Activated naive CD4-positive, alpha-beta T cell treated with anti-CD3 and anti-CD28 coated beads, Interleukin-2, amount 50 U/mL, for 72 hours (primary cell): ENCODE data around the gene DAB1. TPM values are rescaled to one million over a fixed set of nuclear protein-coding genes. Genes with fewer than 3 reads are reported as not detected.
A peak's percentile ranks its signal among the peaks of the same experiment; 100 is the strongest.

Experiments
- ATAC-seq, 2 donors: fragments of 150-1000 bp; cut with Tn5 transposase; 2 replicates each; pipeline ENCODE4 v1.10.0; 2021; ENCODE audit warnings: mild to moderate bottlenecking in 2 of 2, moderate library complexity in 2 of 2
- DNase-seq, 2 donors: peaks; one replicate each; pipeline ENCODE4 v3.0.0; 2021 to 2022; ENCODE audit warnings: low spot score in 2 of 2
- H3K27ac Mint-ChIP-seq, 2 donors: one replicate each; pipeline ENCODE4 v1.8.0; 2022; ENCODE audit warnings: mild to moderate bottlenecking in 2 of 2, mixed read lengths in 2 of 2
- H3K36me3 Mint-ChIP-seq, 2 donors: one replicate each; pipeline ENCODE4 v1.8.0; 2022; ENCODE audit warnings: mixed read lengths in 2 of 2
- H3K9me3 Mint-ChIP-seq, 2 donors: one replicate each; pipeline ENCODE4 v1.8.0; 2022; ENCODE audit warnings: mixed read lengths in 2 of 2
- total RNA-seq, 2 donors: library from RNA; stranded (reverse); gene quantifications; one replicate each; pipeline ENCODE4 v1.2.3, GENCODE V29; 2022

Gene DAB1
- under 1 TPM in 1 of 2 donors, not detected in 1; 0.14 TPM for total RNA-seq

- DNase-seq (no peak), ATAC-seq (peak in 1 of 2 donors; percentile 67)
- H3K9me3 Mint-ChIP-seq, result peaks cover 0 to 4% of the 10 kb centered on the region in 2 donors
- H3K36me3 Mint-ChIP-seq, result peaks cover 0 to 29% of the 10 kb centered on the region in 2 donors
- no peak within 1 kb of the TSS for H3K27ac Mint-ChIP-seq
Measured at GRCh38 chr1:57423656-57424211, at the start of gene DAB1. Gene DAB1, minus strand, starts transcription at chr1:57424060. Its CDS starts 133,030 bp downstream, at chr1:57291030.

- ATAC-seq (no peak), DNase-seq (no peak)
- H3K36me3 Mint-ChIP-seq, result no peaks in the 10 kb centered on the region
- peaks cover 0 to 4% of the 10 kb centered on the region in 2 donors for H3K9me3 Mint-ChIP-seq
- no peak overlapping the region for H3K27ac Mint-ChIP-seq
Measured at GRCh38 chr1:57473448-57473847, 49.6 kb upstream of the DAB1 start.

- H3K9me3 Mint-ChIP-seq, result peaks cover 0 to 8% of the 10 kb centered on the region in 2 donors
- H3K27ac Mint-ChIP-seq, result no peak overlapping the region
- DNase-seq, result no peak
- no peaks in the 10 kb centered on the region for H3K36me3 Mint-ChIP-seq
- no peak for ATAC-seq
Measured at GRCh38 chr1:57471995-57472394, 48.1 kb upstream of the DAB1 start.

GRCh38 chr1:57470036-57470435 is 46.2 kb upstream of the DAB1 start:
- Mint-ChIP-seq H3K27ac (no peak overlapping the region), H3K9me3 (peaks cover 0 to 8% of the 10 kb centered on the region in 2 donors), H3K36me3 (no peaks in the 10 kb centered on the region)
- DNase-seq (no peak), ATAC-seq (no peak)

GRCh38 chr1:57468641-57469523 is 45.0 kb upstream of the DAB1 start:
- ATAC-seq (no peak), DNase-seq (no peak)
- no peaks in the 10 kb centered on the region for H3K36me3 Mint-ChIP-seq

GRCh38 chr1:57467830-57468229 is 44.0 kb upstream of the DAB1 start:
- H3K27ac Mint-ChIP-seq, result no peak overlapping the region
- ATAC-seq, result no peak
- H3K9me3 Mint-ChIP-seq, result peaks cover 0 to 8% of the 10 kb centered on the region in 2 donors

More at GRCh38 chr1:57468641-57469523, 45.0 kb upstream of the DAB1 start:
- Mint-ChIP-seq H3K27ac (no peak overlapping the region), H3K9me3 (peaks cover 0 to 8% of the 10 kb centered on the region in 2 donors)

GRCh38 chr1:57464756-57465155 is 40.9 kb upstream of the DAB1 start:
- no peak overlapping the region for H3K27ac Mint-ChIP-seq
- no peak for DNase-seq
- no peak for ATAC-seq
- no peaks in the 10 kb centered on the region for H3K36me3 Mint-ChIP-seq
- H3K9me3 Mint-ChIP-seq, result peaks cover 0 to 7% of the 10 kb centered on the region in 2 donors

More at GRCh38 chr1:57467830-57468229, 44.0 kb upstream of the DAB1 start:
- no peak for DNase-seq
- no peaks in the 10 kb centered on the region for H3K36me3 Mint-ChIP-seq

GRCh38 chr1:57463343-57463742 is 39.5 kb upstream of the DAB1 start:
- no peak for ATAC-seq

GRCh38 chr1:57461405-57461804 is 37.5 kb upstream of the DAB1 start:
- Mint-ChIP-seq H3K36me3 (peaks cover 0 to 10% of the 10 kb centered on the region in 2 donors), H3K9me3 (peaks cover 5 to 11% of the 10 kb centered on the region in 2 donors), H3K27ac (no peak overlapping the region)
- ATAC-seq, result no peak
- DNase-seq, result no peak

More at GRCh38 chr1:57463343-57463742, 39.5 kb upstream of the DAB1 start:
- no peak overlapping the region for H3K27ac Mint-ChIP-seq
- peaks cover 0 to 7% of the 10 kb centered on the region in 2 donors for H3K9me3 Mint-ChIP-seq
- no peaks in the 10 kb centered on the region for H3K36me3 Mint-ChIP-seq
- DNase-seq, result no peak

GRCh38 chr1:57451516-57451915 is 27.7 kb upstream of the DAB1 start:
- no peak for DNase-seq
- H3K27ac Mint-ChIP-seq, result no peak overlapping the region
- H3K9me3 Mint-ChIP-seq, result peaks cover 0 to 8% of the 10 kb centered on the region in 2 donors
- H3K36me3 Mint-ChIP-seq, result peaks cover 0 to 6% of the 10 kb centered on the region in 2 donors
- no peak for ATAC-seq

- Mint-ChIP-seq H3K36me3 (peaks cover 0 to 6% of the 10 kb centered on the region in 2 donors), H3K9me3 (peaks cover 0 to 8% of the 10 kb centered on the region in 2 donors), H3K27ac (no peak overlapping the region)
- DNase-seq (no peak), ATAC-seq (no peak)
Measured at GRCh38 chr1:57450981-57451380, 27.1 kb upstream of the DAB1 start.

- no peak for DNase-seq
- Mint-ChIP-seq H3K27ac (no peak overlapping the region), H3K36me3 (no peaks in the 10 kb centered on the region), H3K9me3 (peaks cover 4 to 14% of the 10 kb centered on the region in 2 donors)
- no peak for ATAC-seq
Measured at GRCh38 chr1:57447551-57447950, 23.7 kb upstream of the DAB1 start.

- H3K9me3 Mint-ChIP-seq, result peaks cover 4 to 15% of the 10 kb centered on the region in 2 donors
- DNase-seq (no peak), ATAC-seq (no peak)
- no peak overlapping the region for H3K27ac Mint-ChIP-seq
- no peaks in the 10 kb centered on the region for H3K36me3 Mint-ChIP-seq
Measured at GRCh38 chr1:57443004-57443403, 19.1 kb upstream of the DAB1 start.

GRCh38 chr1:57440096-57440495 is 16.2 kb upstream of the DAB1 start:
- H3K36me3 Mint-ChIP-seq, result no peaks in the 10 kb centered on the region
- ATAC-seq (no peak), DNase-seq (no peak)
- no peak overlapping the region for H3K27ac Mint-ChIP-seq
- H3K9me3 Mint-ChIP-seq, result peaks cover 4 to 15% of the 10 kb centered on the region in 2 donors

- ATAC-seq (no peak), DNase-seq (no peak)
- no peaks in the 10 kb centered on the region for H3K36me3 Mint-ChIP-seq
- H3K9me3 Mint-ChIP-seq, result peaks cover 0 to 4% of the 10 kb centered on the region in 2 donors
- no peak overlapping the region for H3K27ac Mint-ChIP-seq
Measured at GRCh38 chr1:57431400-57431799, 7.5 kb upstream of the DAB1 start.

GRCh38 chr1:57424231-57425027 is 569 bp upstream of the DAB1 start:
- ATAC-seq, result peak in 1 of 2 donors; percentile 44
- Mint-ChIP-seq H3K27ac (no peak overlapping the region), H3K36me3 (peaks cover 0 to 29% of the 10 kb centered on the region in 2 donors), H3K9me3 (peaks cover 0 to 4% of the 10 kb centered on the region in 2 donors)
- peak in 1 of 2 donors; percentile 9 for DNase-seq
